Sigmoid colon (tissue), 7 donors: ENCODE data around the gene KDM1A. TPM values are rescaled to one million over a fixed set of nuclear protein-coding genes. Genes with fewer than 3 reads are reported as not detected.
A peak's percentile ranks its signal among the peaks of the same experiment; 100 is the strongest.

Experiments
- DNase-seq: peaks from one replicate; pipeline ENCODE4 v3.0.0-alpha.2; 2019
- H3K27ac ChIP-seq, 4 donors: fragments of 200-600 bp; sonication (generic); one replicate each; pipeline ENCODE4 v1.5.1; 2016 to 2019; ENCODE audit warnings: mild to moderate bottlenecking in 1 of 4
- H3K27me3 ChIP-seq, 3 donors: fragments of 200-600 bp; sonication (generic); one replicate each; pipeline ENCODE4 v1.5.1; 2019; ENCODE audit warnings: mild to moderate bottlenecking in 1 of 3
- H3K36me3 ChIP-seq, 4 donors: fragments of 200-600 bp; sonication (generic); one replicate each; pipeline ENCODE4 v1.5.1; 2016 to 2019
- H3K4me1 ChIP-seq, 4 donors: fragments of 200-600 bp; sonication (generic); one replicate each; pipeline ENCODE4 v1.5.1; 2017 to 2019
- H3K4me3 ChIP-seq, 4 donors: fragments of 200-600 bp; sonication (generic); one replicate each; pipeline ENCODE4 v1.5.1; 2017 to 2019; ENCODE audit warnings: mild to moderate bottlenecking in 2 of 4, moderate library complexity in 1 of 4
- H3K9me3 ChIP-seq, 4 donors: fragments of 200-600 bp in 3 of 4; sonication (generic) in 3 of 4; one replicate each; pipeline versions ENCODE4 v1.5.1 to v1.6.1; 2013 to 2019
- CTCF ChIP-seq, 4 experiments: fragments of 450-650 bp in 3 of 4; fragments of 200-600 bp in 1 of 4; IDR thresholded peaks; one replicate each; pipeline ENCODE4 v1.5.1; 2016 to 2019; ENCODE audit warnings: antibody characterized with exemption in 4 of 4, mild to moderate bottlenecking in 3 of 4, moderate library complexity in 2 of 4
- EP300 ChIP-seq, 4 donors: sonication (generic); formaldehyde crosslinking; IDR thresholded peaks; one replicate each; pipeline ENCODE4 v1.6.1; 2017; ENCODE audit warnings: antibody characterized with exemption in 4 of 4
- POLR2A ChIP-seq, 2 donors: fragments of 450-650 bp; IDR thresholded peaks; one replicate each; pipeline ENCODE4 v1.6.1; 2016; ENCODE audit warnings: antibody characterized with exemption in 2 of 2, mild to moderate bottlenecking in 2 of 2, moderate library complexity in 2 of 2
- POLR2AphosphoS5 ChIP-seq, 4 donors: sonication (generic); formaldehyde crosslinking; IDR thresholded peaks; one replicate each; pipeline ENCODE4 v1.6.1; 2017; ENCODE audit warnings: antibody characterized with exemption in 4 of 4
- WGBS, 2 donors: extraction: QIAGEN DNeasy Blood & Tissue Kit; methylation state at CpG; one replicate each; pipeline ENCODE4 v1.1.7; 2013; 5-methylcytosine and 5-hydroxymethylcytosine counted together
- intact Hi-C: fragments of 100-400 bp; cut with DNase I; formaldehyde crosslinking; loops from one replicate; pipeline ENCODE4 v1.15.1; 2023
- polyA plus RNA-seq, 3 donors: library from polyadenylated mRNA; stranded (reverse); fragments of 200-250 nt; gene quantifications; one replicate each; pipeline ENCODE4 v1.2.3, GENCODE V29; 2013
- total RNA-seq, 4 donors: library from RNA; depleted of rRNA; stranded (reverse); fragments of >200 nt; gene quantifications; one replicate each; pipeline ENCODE4 v1.1.0, GENCODE V29; 2016
- donor health status: healthy with polysubstance abuse.
- donor health status: Bipolar disorder and iron deficiency.
- donor health status: healthy.

KDM1A gene
- total and polyA plus RNA-seq, 7 donors, result 24.0 to 58.6 (median 46.0) TPM

GRCh38 chr1:23018661-23019093 lies 591 bp upstream of the KDM1A start:
- Histone ChIP-seq H3K27ac (peak overlapping the region; percentile 92 to 97 (median 93)), H3K4me1 (peaks cover 0 to 17% (median 14%) of the 10 kb centered on the region in 4 donors), H3K36me3 (no peaks in the 10 kb centered on the region), H3K9me3 (no peaks in the 10 kb centered on the region), H3K4me3 (peak overlapping the region; percentile 79 to 99 (median 87)), H3K27me3 (no peaks in the 10 kb centered on the region)
- 29 to 30% methylated on average over 10 of the region's 10 CpGs for WGBS, 2 donors
- no peak for DNase-seq
- intact Hi-C loops, result loop anchor here (5.0 kb wide), 1 partner anchor 51 kb away; no protein-coding TSS in a partner anchor
- TF ChIP-seq POLR2AphosphoS5 (IDR thresholded peaks at IDR 0.05) (no peak), POLR2A (IDR thresholded peaks at IDR 0.05) (no peak), EP300 (IDR thresholded peaks at IDR 0.05) (no peak), CTCF (IDR thresholded peaks at IDR 0.05) (no peak)

- WGBS, 2 donors, result 0 to 1% methylated on average over 42 of the region's 42 CpGs
- peak; percentile 67 for DNase-seq
- Histone ChIP-seq H3K36me3 (no peaks in the 10 kb centered on the region), H3K4me3 (peak overlapping the region; percentile 79 to 99 (median 87)), H3K4me1 (peaks cover 0 to 17% (median 14%) of the 10 kb centered on the region in 4 donors), H3K27ac (peak overlapping the region; percentile 92 to 97 (median 93)), H3K27me3 (no peaks in the 10 kb centered on the region), H3K9me3 (no peaks in the 10 kb centered on the region)
- TF ChIP-seq EP300 (IDR thresholded peaks at IDR 0.05) (no peak), CTCF (IDR thresholded peaks at IDR 0.05) (no peak), POLR2AphosphoS5 (IDR thresholded peaks at IDR 0.05) (no peak)
- intact Hi-C loops, result loop anchor here (5.0 kb wide), 1 partner anchor 53 kb away; no protein-coding TSS in a partner anchor
These were observed 776 bp downstream of the KDM1A start for GRCh38 chr1:23019863-23020625.

GRCh38 chr1:23020706-23021405 lies 1.6 kb downstream of the KDM1A start:
- TF ChIP-seq POLR2AphosphoS5 (IDR thresholded peaks at IDR 0.05) (no peak), POLR2A (IDR thresholded peaks at IDR 0.05) (no peak), EP300 (IDR thresholded peaks at IDR 0.05) (no peak), CTCF (IDR thresholded peaks at IDR 0.05) (no peak)

GRCh38 chr1:23021834-23022233 lies 2.6 kb downstream of the KDM1A start:
- Histone ChIP-seq H3K4me3 (no peak overlapping the region), H3K27me3 (no peaks in the 10 kb centered on the region), H3K27ac (no peak overlapping the region), H3K4me1 (peaks cover 0 to 17% (median 14%) of the 10 kb centered on the region in 4 donors), H3K9me3 (no peaks in the 10 kb centered on the region), H3K36me3 (no peaks in the 10 kb centered on the region)
- TF ChIP-seq POLR2A (IDR thresholded peaks at IDR 0.05) (no peak), CTCF (IDR thresholded peaks at IDR 0.05) (no peak), POLR2AphosphoS5 (IDR thresholded peaks at IDR 0.05) (no peak), EP300 (IDR thresholded peaks at IDR 0.05) (no peak)
- intact Hi-C loops, result no loop called here
- 86 to 94% methylated on average over 2 of the region's 2 CpGs for WGBS, 2 donors
- DNase-seq, result no peak

More at GRCh38 chr1:23020706-23021405, 1.6 kb downstream of the KDM1A start:
- 17 to 37% methylated on average over 7 of the region's 7 CpGs for WGBS, 2 donors
- Histone ChIP-seq H3K4me3 (peak overlapping the region; percentile 79 to 99 (median 87)), H3K27ac (peak overlapping the region in 3 of 4 donors; percentile 92 to 97 (median 93)), H3K27me3 (no peaks in the 10 kb centered on the region), H3K9me3 (no peaks in the 10 kb centered on the region), H3K36me3 (no peaks in the 10 kb centered on the region), H3K4me1 (peaks cover 0 to 17% (median 14%) of the 10 kb centered on the region in 4 donors)
- intact Hi-C loops, result no loop called here
- no peak for DNase-seq
